HepG2 (cell line): ENCODE measurements around the gene MLLT10. TPM values are rescaled to one million over a fixed set of nuclear protein-coding genes. Genes with fewer than 3 reads are reported as not detected.

Source experiments
- GLI4 ChIP-seq: sonication (generic); formaldehyde crosslinking; IDR thresholded peaks from 2 replicates; pipeline ENCODE4 v1.5.1; 2020; ENCODE audit warnings: missing genetic modification reagents, mild to moderate bottlenecking, moderate library complexity, borderline replicate concordance
- HNF4A ChIP-seq: sonication (generic); formaldehyde crosslinking; IDR thresholded peaks from 2 replicates; pipeline ENCODE4 v1.4.0; 2020; ENCODE audit warnings: missing genetic modification reagents
- MAF1 ChIP-seq: sonication (generic); formaldehyde crosslinking; IDR thresholded peaks from 2 replicates; pipeline ENCODE4 v1.5.0; 2020; ENCODE audit warnings: missing genetic modification reagents, borderline replicate concordance
- SMC3 ChIP-seq: IDR thresholded peaks from 2 replicates; pipeline ENCODE4 v1.6.1; 2011; ENCODE audit warnings: low read length, improper control_type of control experiment
- STAG1 ChIP-seq: sonication (generic); formaldehyde crosslinking; IDR thresholded peaks from 2 replicates; pipeline ENCODE4 v1.4.0; 2020; ENCODE audit warnings: missing genetic modification reagents
- TEAD3 ChIP-seq: optimal IDR thresholded peaks from 2 replicates; pipeline ENCODE3; 2016; ENCODE audit warnings: borderline replicate concordance
- XRCC5 ChIP-seq: fragments of 200-400 bp; formaldehyde crosslinking; optimal IDR thresholded peaks from 2 replicates; pipeline ENCODE3; 2017; ENCODE audit warnings: mild to moderate bottlenecking, low read length
- ZNF367 ChIP-seq: sonication (generic); formaldehyde crosslinking; IDR thresholded peaks from 2 replicates; pipeline ENCODE4 v1.4.0; 2020; ENCODE audit warnings: missing genetic modification reagents, borderline replicate concordance
- ZNF570 ChIP-seq: sonication (generic); formaldehyde crosslinking; IDR thresholded peaks from 2 replicates; pipeline ENCODE4 v1.4.0; 2020; ENCODE audit warnings: mild to moderate bottlenecking, missing genetic modification reagents, borderline replicate concordance
- ZNF629 ChIP-seq: sonication (generic); formaldehyde crosslinking; conservative IDR thresholded peaks from 2 replicates; pipeline ENCODE4 v1.5.0; 2020; ENCODE audit warnings: missing genetic modification reagents
- ZNF747 ChIP-seq: sonication (generic); formaldehyde crosslinking; IDR thresholded peaks from 2 replicates; pipeline ENCODE4 v1.8.1; 2023; ENCODE audit warnings: missing genetic modification reagents, mild to moderate bottlenecking, borderline replicate concordance
- polyA plus RNA-seq, 8 experiments: library from polyadenylated mRNA; depleted of rRNA in 3 of 8; stranded (reverse) in 7 of 8; unstranded in 1 of 8; fragments of >200 nt; fragmentation: Illumina TruSeq in 4 of 8; extraction: Trizol in 4 of 8; gene quantifications; 2 replicates each; pipeline versions ENCODE4 v1.2.1 to v1.2.3, GENCODE V29; 2011 to 2016; ENCODE audit warnings: low read depth in 4 of 8, missing spikeins in 1 of 8, mixed read lengths in 1 of 8; ENCODE audit not compliant: insufficient read depth in 1 of 8
- total RNA-seq, 5 experiments: library from RNA; depleted of rRNA; stranded (reverse); fragments of >200 nt; fragmentation: Illumina TruSeq; extraction: Trizol; gene quantifications; 2 replicates each; pipeline ENCODE4 v1.2.3, GENCODE V29; 2016; ENCODE audit warnings: low read depth in 1 of 5
- TF ChIP-seq, protein P1 (sequence below): IDR thresholded peaks from 2 replicates; pipeline ENCODE4 v1.4.0; 2020; ENCODE audit warnings: mild to moderate bottlenecking, missing genetic modification reagents
- TF ChIP-seq, protein P2 (sequence below): sonication (generic); formaldehyde crosslinking; IDR thresholded peaks from 2 replicates; pipeline ENCODE4 v1.5.0; 2020; ENCODE audit warnings: mild to moderate bottlenecking, missing genetic modification reagents
- TF ChIP-seq, protein P3 (sequence below), 2 experiments: IDR thresholded peaks; 2 replicates each; pipeline ENCODE4 v1.6.1; 2011 to 2012; ENCODE audit warnings: low read length in 2 of 2, borderline replicate concordance in 1 of 2, low read depth in 1 of 2, mild to moderate bottlenecking in 1 of 2, moderate library complexity in 1 of 2
- TF ChIP-seq, protein P4 (sequence below): sonication (generic); formaldehyde crosslinking; IDR thresholded peaks from 2 replicates; pipeline ENCODE4 v1.8.0; 2022; ENCODE audit warnings: mild to moderate bottlenecking, missing genetic modification reagents, moderate library complexity
- TF ChIP-seq, protein P5 (sequence below): sonication (generic); formaldehyde crosslinking; IDR thresholded peaks from 2 replicates; pipeline ENCODE4 v1.5.1; 2020; ENCODE audit warnings: missing genetic modification reagents, mild to moderate bottlenecking, borderline replicate concordance

Gene MLLT10
- total and polyA plus RNA-seq, 2 of the 13 experiments (the other 11 are each of a cell fraction or from before 2014, with no cell fraction given): 51.3 to 84.1 TPM

DNA sequence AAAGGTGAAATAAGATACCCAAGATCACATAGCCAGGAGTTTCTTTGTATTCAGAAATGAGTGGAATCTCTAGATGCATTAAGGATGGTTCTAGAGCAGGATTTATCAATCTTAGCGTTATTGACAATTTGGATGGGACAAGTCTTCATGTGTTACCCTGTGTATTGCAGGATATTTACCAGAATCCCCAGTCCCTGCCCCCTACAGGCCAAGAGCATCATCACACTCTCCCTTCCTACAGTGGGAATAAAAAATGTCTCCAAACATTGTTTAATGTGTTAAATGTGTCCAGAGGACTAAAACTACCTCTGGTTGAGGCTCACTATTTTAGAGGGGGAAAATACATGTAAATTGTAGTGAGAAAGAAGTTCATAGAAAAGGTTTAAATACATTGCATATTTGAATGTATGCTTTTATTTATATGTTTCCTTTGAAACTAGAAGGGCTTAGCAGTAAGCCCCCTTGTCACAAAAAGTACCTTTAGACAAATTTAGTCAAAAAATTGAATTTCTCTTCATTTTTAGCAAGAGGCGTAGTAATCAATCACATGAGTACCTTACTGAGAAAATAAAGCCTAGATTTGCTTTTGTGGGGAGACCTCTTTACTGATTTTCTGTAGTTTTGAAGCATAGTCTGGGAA, 141.2 kb downstream of the MLLT10 start (continued):
- peak; percentile 23 for TF ChIP-seq XRCC5
- no peak for TF ChIP-seq ZNF570
- peak; percentile 69 for TF ChIP-seq STAG1 (CRISPR knock-in tag)
- no peak for TF ChIP-seq GLI4 (CRISPR knock-in tag)
- TF ChIP-seq, protein P1, sequence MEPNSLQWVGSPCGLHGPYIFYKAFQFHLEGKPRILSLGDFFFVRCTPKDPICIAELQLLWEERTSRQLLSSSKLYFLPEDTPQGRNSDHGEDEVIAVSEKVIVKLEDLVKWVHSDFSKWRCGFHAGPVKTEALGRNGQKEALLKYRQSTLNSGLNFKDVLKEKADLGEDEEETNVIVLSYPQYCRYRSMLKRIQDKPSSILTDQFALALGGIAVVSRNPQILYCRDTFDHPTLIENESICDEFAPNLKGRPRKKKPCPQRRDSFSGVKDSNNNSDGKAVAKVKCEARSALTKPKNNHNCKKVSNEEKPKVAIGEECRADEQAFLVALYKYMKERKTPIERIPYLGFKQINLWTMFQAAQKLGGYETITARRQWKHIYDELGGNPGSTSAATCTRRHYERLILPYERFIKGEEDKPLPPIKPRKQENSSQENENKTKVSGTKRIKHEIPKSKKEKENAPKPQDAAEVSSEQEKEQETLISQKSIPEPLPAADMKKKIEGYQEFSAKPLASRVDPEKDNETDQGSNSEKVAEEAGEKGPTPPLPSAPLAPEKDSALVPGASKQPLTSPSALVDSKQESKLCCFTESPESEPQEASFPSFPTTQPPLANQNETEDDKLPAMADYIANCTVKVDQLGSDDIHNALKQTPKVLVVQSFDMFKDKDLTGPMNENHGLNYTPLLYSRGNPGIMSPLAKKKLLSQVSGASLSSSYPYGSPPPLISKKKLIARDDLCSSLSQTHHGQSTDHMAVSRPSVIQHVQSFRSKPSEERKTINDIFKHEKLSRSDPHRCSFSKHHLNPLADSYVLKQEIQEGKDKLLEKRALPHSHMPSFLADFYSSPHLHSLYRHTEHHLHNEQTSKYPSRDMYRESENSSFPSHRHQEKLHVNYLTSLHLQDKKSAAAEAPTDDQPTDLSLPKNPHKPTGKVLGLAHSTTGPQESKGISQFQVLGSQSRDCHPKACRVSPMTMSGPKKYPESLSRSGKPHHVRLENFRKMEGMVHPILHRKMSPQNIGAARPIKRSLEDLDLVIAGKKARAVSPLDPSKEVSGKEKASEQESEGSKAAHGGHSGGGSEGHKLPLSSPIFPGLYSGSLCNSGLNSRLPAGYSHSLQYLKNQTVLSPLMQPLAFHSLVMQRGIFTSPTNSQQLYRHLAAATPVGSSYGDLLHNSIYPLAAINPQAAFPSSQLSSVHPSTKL (CRISPR knock-in tag): 0 out of 2 replicates have a peak, but pooled peaks have one; percentile 6
- no peak for TF ChIP-seq MAF1 (CRISPR knock-in tag)
- TF ChIP-seq, protein P2, sequence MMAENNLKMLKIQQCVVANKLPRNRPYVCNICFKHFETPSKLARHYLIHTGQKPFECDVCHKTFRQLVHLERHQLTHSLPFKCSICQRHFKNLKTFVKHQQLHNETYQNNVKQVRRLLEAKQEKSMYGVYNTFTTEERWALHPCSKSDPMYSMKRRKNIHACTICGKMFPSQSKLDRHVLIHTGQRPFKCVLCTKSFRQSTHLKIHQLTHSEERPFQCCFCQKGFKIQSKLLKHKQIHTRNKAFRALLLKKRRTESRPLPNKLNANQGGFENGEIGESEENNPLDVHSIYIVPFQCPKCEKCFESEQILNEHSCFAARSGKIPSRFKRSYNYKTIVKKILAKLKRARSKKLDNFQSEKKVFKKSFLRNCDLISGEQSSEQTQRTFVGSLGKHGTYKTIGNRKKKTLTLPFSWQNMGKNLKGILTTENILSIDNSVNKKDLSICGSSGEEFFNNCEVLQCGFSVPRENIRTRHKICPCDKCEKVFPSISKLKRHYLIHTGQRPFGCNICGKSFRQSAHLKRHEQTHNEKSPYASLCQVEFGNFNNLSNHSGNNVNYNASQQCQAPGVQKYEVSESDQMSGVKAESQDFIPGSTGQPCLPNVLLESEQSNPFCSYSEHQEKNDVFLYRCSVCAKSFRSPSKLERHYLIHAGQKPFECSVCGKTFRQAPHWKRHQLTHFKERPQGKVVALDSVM (CRISPR knock-in tag): no peak
- TF ChIP-seq HNF4A (CRISPR knock-in tag): no peak
- TF ChIP-seq ZNF629 (CRISPR knock-in tag): peak; percentile 86
- no peak for TF ChIP-seq ZNF367 (CRISPR knock-in tag)
- TF ChIP-seq, protein P3, sequence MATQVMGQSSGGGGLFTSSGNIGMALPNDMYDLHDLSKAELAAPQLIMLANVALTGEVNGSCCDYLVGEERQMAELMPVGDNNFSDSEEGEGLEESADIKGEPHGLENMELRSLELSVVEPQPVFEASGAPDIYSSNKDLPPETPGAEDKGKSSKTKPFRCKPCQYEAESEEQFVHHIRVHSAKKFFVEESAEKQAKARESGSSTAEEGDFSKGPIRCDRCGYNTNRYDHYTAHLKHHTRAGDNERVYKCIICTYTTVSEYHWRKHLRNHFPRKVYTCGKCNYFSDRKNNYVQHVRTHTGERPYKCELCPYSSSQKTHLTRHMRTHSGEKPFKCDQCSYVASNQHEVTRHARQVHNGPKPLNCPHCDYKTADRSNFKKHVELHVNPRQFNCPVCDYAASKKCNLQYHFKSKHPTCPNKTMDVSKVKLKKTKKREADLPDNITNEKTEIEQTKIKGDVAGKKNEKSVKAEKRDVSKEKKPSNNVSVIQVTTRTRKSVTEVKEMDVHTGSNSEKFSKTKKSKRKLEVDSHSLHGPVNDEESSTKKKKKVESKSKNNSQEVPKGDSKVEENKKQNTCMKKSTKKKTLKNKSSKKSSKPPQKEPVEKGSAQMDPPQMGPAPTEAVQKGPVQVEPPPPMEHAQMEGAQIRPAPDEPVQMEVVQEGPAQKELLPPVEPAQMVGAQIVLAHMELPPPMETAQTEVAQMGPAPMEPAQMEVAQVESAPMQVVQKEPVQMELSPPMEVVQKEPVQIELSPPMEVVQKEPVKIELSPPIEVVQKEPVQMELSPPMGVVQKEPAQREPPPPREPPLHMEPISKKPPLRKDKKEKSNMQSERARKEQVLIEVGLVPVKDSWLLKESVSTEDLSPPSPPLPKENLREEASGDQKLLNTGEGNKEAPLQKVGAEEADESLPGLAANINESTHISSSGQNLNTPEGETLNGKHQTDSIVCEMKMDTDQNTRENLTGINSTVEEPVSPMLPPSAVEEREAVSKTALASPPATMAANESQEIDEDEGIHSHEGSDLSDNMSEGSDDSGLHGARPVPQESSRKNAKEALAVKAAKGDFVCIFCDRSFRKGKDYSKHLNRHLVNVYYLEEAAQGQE (IDR thresholded peaks at IDR 0.05; ENCODE audit: borderline replicate concordance in 1 of 2, low read depth in 1 of 2, low read length in 2 of 2): no peak
- TF ChIP-seq ZNF747 (CRISPR knock-in tag): no peak
- TF ChIP-seq, protein P4, sequence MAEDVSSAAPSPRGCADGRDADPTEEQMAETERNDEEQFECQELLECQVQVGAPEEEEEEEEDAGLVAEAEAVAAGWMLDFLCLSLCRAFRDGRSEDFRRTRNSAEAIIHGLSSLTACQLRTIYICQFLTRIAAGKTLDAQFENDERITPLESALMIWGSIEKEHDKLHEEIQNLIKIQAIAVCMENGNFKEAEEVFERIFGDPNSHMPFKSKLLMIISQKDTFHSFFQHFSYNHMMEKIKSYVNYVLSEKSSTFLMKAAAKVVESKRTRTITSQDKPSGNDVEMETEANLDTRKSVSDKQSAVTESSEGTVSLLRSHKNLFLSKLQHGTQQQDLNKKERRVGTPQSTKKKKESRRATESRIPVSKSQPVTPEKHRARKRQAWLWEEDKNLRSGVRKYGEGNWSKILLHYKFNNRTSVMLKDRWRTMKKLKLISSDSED (CRISPR knock-in tag): no peak
- peak; percentile 20 for TF ChIP-seq TEAD3
- TF ChIP-seq, protein P5, sequence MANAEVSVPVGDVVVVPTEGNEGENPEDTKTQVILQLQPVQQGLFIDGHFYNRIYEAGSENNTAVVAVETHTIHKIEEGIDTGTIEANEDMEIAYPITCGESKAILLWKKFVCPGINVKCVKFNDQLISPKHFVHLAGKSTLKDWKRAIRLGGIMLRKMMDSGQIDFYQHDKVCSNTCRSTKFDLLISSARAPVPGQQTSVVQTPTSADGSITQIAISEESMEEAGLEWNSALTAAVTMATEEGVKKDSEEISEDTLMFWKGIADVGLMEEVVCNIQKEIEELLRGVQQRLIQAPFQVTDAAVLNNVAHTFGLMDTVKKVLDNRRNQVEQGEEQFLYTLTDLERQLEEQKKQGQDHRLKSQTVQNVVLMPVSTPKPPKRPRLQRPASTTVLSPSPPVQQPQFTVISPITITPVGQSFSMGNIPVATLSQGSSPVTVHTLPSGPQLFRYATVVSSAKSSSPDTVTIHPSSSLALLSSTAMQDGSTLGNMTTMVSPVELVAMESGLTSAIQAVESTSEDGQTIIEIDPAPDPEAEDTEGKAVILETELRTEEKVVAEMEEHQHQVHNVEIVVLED (CRISPR knock-in tag): no peak
- peak; percentile 64 for TF ChIP-seq SMC3
